ENCODE measurements around the gene PAM. TPM values are rescaled to one million over a fixed set of nuclear protein-coding genes. Genes with fewer than 3 reads are reported as not detected.

PAM gene
- total RNA-seq, 1 experiment from 2014 or later: 400 TPM

GRCh38 chr5:102858808-102859207 lies 103.7 kb downstream of the PAM start:
- peak; percentile 76 for DNase-seq (ENCODE audit: low read depth)

DNA sequence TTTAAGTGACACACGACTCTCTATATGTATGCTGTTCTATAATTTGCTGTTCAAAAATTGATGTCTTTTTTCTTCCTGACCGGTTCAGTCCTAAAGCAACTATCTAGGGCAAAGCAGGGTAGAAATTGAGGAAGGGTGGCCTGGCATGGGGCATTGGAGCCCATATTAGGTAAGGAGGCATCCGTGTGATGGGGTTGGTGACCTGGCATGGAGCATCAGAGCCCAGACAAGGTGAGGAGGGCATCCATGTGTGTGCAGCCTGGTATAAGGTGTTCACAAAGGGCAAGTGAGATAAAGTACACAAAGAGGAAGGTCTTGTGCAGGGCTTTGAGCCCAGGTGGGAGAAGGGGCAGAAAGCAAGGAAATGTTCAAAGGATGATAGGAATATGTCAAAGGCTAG lies 104.9 kb downstream of the PAM start:
- no peak for DNase-seq (ENCODE audit: low read depth)

DNA sequence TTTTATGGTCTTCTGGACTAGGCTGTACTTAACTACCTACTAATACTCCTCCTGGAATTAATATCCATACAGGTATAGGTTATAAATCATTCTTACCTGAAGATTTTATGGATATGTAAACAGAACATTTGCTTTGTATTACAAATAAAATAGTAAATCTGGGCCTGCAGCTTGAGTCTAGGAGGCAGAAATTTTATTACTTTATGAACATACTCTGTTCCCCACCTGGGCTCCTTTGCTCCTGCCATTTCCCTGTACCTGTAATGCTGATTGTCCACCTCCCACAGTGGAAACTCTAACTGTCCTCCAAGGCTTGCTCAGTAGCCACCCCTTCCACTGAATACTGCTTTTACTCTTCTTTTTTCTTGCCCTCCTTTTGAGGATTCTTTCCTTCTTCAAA lies 108.0 kb downstream of the PAM start:
- no peak for DNase-seq (ENCODE audit: low read depth)

- no peak for DNase-seq (ENCODE audit: low read depth)
These were observed 108.9 kb downstream of the PAM start for GRCh38 chr5:102863764-102864560.

DNA sequence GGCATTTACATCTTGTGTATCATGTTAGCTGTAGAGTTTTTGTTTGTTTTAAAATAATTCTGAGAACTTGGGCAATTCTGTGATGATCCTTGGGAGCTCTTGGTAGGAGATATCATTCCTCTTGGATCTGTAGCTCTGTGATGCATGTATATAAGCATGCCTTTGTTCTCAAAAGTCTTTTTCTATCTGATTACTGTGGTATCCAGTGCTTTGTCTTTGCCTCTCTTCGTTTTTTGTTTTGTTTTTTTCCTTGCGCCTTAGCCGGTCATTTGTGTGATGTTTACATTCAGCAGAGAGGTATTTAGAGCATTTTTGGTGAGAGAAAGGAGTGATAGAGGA lies 110.0 kb downstream of the PAM start:
- DNase-seq (ENCODE audit: low read depth): no peak

GRCh38 chr5:102865510-102866236 lies 110.6 kb downstream of the PAM start:
- DNase-seq (ENCODE audit: low read depth): peak; percentile 92

DNA sequence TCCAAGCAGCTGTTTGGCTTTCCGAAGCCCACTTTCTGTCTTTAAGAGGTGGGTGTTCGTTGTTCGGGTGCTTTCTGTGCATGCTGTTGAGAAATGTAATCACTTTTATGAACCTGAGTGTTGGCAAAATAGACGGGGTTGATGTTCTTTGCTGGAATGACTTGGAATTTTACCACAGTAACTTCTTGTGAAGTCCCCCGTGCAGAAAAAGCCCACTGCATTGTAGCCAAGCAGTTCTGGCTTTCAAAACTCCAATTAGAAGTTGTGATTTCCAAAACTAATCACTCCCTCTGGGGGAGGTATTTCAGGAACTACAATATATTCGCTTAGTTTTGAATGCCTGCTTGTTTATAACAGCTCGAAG lies 111.1 kb downstream of the PAM start:
- DNase-seq (ENCODE audit: low read depth): peak; percentile 46

- peak; percentile 33 for DNase-seq (ENCODE audit: low read depth)
These were observed 113.0 kb downstream of the PAM start for GRCh38 chr5:102867992-102868662.

GRCh38 chr5:102869230-102869629 lies 114.1 kb downstream of the PAM start:
- no peak for DNase-seq (ENCODE audit: low read depth)

DNA sequence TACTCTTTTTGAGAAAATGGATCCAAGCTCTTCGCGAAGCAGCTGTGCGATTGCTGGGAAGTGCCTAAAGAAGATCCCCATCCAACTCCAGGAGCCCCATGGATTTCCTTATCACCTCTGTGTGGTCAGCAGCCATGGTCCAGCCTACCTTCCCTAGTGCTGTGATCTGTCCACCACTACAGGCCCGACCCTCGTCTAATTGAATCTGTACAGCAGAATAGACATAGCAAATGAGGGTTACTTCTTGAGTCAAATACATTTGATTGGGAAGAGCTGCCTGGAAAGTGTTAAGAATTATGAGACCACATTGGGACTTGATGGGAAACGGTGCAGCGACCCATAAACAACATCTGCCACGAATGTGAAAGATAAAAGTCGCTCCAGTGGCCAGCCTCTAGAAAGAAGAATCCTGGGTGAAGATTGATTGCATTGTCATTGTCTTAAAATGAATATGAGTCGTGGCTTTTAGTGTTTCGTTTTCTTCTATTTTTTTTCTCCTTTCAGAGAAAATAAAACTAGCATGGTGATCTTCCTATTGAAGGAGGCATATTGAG lies 118.4 kb downstream of the PAM start:
- no peak for DNase-seq (ENCODE audit: low read depth)

GRCh38 chr5:102874054-102874453 lies 118.9 kb downstream of the PAM start:
- DNase-seq (ENCODE audit: low read depth): no peak

DNA sequence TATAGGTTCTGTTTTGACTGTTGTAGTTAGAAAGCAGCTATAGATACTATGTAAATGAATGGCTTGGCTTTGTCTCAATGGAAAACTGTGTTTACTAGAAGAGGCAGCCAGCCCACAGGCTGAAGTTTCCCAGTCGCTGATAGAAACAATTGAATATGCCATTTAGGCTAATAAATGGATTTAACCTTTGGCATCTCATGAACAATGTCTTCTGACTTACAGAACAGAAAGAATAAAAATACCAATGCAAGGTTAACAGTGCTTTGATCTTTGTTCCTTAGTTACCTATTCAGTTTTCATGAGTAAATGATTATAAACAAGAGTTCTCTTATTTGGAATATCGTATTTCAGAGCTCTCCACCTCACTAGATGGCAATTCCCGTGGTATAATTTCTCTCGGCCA lies 120.6 kb downstream of the PAM start:
- DNase-seq (ENCODE audit: low read depth): no peak

GRCh38 chr5:102876610-102877009 lies 121.5 kb downstream of the PAM start:
- DNase-seq (ENCODE audit: low read depth): no peak

- no peak for DNase-seq (ENCODE audit: low read depth)
These were observed 124.6 kb downstream of the PAM start for GRCh38 chr5:102879741-102880140.

DNA sequence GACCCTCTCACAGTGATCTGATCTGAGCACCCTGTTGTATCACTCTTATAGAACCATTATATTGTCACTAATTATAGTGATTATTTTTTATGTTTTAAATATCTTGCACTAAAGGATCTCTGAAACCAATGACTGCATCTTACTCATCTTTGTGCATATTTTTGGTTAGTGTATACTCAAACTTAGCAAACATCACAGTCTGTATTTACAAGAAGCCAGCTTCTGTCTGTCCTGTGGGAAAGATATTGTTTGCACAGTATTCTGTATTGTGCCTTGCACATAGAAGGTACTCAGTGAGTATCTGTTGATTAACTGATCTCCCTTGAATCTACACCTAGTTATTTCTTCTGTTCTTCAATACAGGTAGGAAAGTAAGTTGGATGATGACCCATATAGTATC lies 131.5 kb downstream of the PAM start:
- peak; percentile 12 for DNase-seq (ENCODE audit: low read depth)

- DNase-seq (ENCODE audit: low read depth): no peak
These were observed 133.4 kb downstream of the PAM start for GRCh38 chr5:102888483-102888882.

DNA sequence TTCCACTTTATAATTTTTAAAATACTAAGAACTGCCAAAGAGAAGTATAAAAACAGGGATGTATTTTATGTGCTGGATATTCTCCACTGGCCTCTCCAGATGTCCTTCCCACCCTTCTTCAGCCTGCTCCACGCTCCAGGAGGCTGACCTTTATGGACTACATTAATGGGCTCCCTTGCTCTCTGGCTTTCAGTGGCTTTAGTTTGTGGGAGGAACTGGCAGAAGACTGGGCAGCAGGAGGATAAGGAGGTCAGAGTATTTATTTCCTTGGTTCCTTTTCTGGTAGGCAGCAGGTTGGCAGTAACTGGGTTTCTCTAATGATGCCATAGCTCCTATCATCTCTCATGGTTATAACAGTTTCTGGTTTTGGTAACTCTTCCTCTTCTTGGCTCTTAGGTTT lies 133.9 kb downstream of the PAM start:
- no peak for DNase-seq (ENCODE audit: low read depth)

DNA sequence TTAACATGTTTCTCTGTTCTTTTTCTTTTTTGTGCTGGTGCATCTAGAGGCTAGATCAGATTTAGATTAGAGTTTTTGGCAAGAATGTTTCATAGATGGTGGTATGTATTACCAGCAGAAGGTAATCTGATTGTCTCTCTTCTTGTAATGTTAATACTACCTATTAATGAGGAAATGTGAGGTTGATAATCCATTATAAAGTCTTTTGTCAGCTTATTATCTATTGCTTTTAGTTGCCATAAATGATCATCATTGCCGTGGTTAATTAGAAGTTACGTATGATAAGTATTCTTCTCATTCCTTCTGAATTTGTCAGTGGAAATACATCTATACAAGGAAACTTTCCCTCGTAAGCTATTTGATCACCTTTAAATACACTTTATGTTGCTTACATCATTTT lies 135.0 kb downstream of the PAM start:
- DNase-seq (ENCODE audit: low read depth): no peak

DNA sequence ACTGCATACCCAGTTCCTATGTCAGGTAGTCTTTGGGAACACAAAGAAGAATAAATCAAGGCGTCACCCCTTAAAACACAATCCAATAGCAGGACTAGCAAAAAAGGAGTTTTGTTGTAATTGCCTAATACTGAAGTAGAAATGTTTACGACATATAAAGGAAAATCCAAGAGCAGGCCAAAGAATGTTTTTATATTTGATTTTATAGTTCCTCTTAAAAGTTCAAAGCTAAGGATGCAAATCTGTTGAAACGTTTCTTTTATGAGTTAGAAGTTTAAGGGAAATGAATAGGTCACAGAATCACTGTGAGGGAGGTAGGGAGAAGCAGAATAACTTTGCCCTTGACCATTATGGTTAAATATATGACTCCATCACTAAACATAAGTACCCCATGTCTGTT lies 136.1 kb downstream of the PAM start:
- no peak for DNase-seq (ENCODE audit: low read depth)

DNA sequence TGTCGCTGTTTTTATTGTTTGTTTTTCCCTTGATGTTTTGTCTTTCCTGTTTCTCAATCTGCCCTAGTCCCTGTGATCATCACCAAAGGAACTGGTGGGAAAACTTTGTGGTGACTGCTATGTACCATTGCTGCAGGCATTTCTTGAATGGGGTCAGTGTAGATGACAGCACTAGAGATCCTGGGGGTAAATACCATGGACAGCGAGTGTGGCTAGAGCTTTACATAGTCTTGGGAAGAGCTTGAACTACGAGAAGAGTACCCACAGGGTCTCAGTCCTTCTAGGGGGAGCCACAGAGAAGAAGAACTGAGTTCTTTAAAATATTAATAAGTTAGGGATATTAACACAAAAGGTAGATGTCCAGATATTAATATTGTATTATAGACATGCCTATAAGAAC lies 138.8 kb downstream of the PAM start:
- peak; percentile 7 for DNase-seq (ENCODE audit: low read depth)

- no peak for DNase-seq (ENCODE audit: low read depth)
These were observed 140.1 kb downstream of the PAM start for GRCh38 chr5:102895234-102895633.

- peak; percentile 18 for DNase-seq (ENCODE audit: low read depth)
These were observed 140.9 kb downstream of the PAM start for GRCh38 chr5:102895976-102896375.
